K562 treated with DMSO at 1 percent for 4 hours (cell line): Measurements from ENCODE around the gene FUT8. TPM values are rescaled to one million over a fixed set of nuclear protein-coding genes. Genes with fewer than 3 reads are reported as not detected.

Experiments
- total RNA-seq: library from RNA; unstranded; fragments of 300-600 nt; gene quantifications from 2 replicates; pipeline ENCODE4 v1.2.3, GENCODE V29; 2022; ENCODE audit not compliant: insufficient read depth

Gene FUT8
- total RNA-seq: 9.4 and 14.3 TPM in 2 replicates

DNA sequence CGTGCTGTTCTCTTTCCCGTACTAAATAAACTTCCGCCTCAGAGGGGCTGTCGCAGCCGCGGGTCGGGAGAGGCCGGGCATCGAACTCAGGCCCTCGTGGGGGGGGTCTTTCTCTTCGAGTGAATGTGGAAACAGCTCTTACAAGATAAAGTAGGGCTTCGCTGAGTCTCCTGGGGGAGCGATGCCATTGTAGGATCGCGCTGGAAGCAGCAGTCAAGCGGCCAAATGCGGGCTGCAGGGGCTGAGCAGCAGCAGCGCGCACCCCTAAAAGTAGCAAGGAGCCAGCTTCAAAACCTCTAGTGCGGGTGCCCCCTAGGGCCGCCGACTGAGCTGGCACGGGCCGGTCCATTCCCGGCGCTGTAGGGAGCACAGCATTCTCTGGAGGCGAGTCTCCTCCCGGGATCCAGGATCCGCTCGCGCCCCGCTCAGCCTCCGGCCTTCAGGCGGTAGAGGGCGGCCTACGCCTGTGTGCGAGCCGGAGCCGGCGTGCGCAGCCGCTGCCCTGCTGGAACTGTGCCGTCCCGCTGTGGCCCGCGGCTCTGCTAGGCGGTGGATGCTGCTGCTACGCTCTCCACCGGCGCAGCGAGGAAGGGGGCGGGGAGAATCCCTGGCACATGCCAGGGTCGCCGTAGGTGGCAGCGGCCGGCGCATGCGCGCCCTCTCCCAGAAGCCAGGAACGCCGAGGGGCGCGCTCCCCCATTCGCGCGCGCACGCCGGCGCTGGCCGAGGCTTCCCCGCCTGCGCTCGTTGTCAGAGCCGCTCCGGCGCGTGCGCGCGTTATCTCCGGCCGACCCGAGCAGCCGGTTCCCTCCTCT is at the start of gene FUT8:
Gene FUT8 (plus strand): TSS at position 699 of the 815 bp plus-strand sequence. CDS start 148,834 bp downstream, outside the sequence.

